NCI-H2196 (cell line): ENCODE data around the gene VSTM2B.
"Not testable (repeated sequence)": the region's sequence is repeated elsewhere in the genome, so short reads cannot be mapped to it uniquely, and the experiment has no call there.

Source experiments
- DNase-seq: peaks from one replicate; lab custom pipeline; 2025; ENCODE audit not compliant: unreplicated experiment; lab: John Stamatoyannopoulos, UW

Gene VSTM2B

GRCh38 chr19:29525901-29526729 is at the start of gene VSTM2B:
VSTM2B (plus strand) TSS chr19:29525994; CDS start chr19:29526584, 590 bp downstream.
- DNase-seq: no peak

- no peak for DNase-seq
These were observed 49.3 kb upstream of the VSTM2B start for GRCh38 chr19:29476528-29476927.

- DNase-seq: no peak
These were observed 47.8 kb upstream of the VSTM2B start for GRCh38 chr19:29477831-29478577.

- no peak for DNase-seq
These were observed 46.9 kb upstream of the VSTM2B start for GRCh38 chr19:29478578-29479565.

- no peak for DNase-seq
These were observed 45.9 kb upstream of the VSTM2B start for GRCh38 chr19:29479941-29480340.

- no peak for DNase-seq
These were observed 45.3 kb upstream of the VSTM2B start for GRCh38 chr19:29480507-29480906.

- no peak for DNase-seq
These were observed 42.7 kb upstream of the VSTM2B start for GRCh38 chr19:29482855-29483640.

- no peak for DNase-seq
These were observed 42.2 kb upstream of the VSTM2B start for GRCh38 chr19:29483641-29483920.

GRCh38 chr19:29483944-29484581 is 41.7 kb upstream of the VSTM2B start:
- no peak for DNase-seq

- DNase-seq: no peak
These were observed 40.9 kb upstream of the VSTM2B start for GRCh38 chr19:29484876-29485275.

GRCh38 chr19:29485293-29485692 is 40.5 kb upstream of the VSTM2B start:
- no peak for DNase-seq

GRCh38 chr19:29486961-29487360 is 38.8 kb upstream of the VSTM2B start:
- not testable (repeated sequence) for DNase-seq

GRCh38 chr19:29487432-29487831 is 38.4 kb upstream of the VSTM2B start:
- no peak for DNase-seq

- DNase-seq: no peak
These were observed 37.5 kb upstream of the VSTM2B start for GRCh38 chr19:29488316-29488715.

- DNase-seq: no peak
These were observed 36.4 kb upstream of the VSTM2B start for GRCh38 chr19:29489172-29489951.

- no peak for DNase-seq
These were observed 34.3 kb upstream of the VSTM2B start for GRCh38 chr19:29491491-29491890.

GRCh38 chr19:29491995-29492577 is 33.7 kb upstream of the VSTM2B start:
- DNase-seq: no peak

- no peak for DNase-seq
These were observed 33.0 kb upstream of the VSTM2B start for GRCh38 chr19:29492769-29493168.

GRCh38 chr19:29495091-29495490 is 30.7 kb upstream of the VSTM2B start:
- no peak for DNase-seq
